ENCODE results near the gene RCAN1. TPM values are rescaled to one million over a fixed set of nuclear protein-coding genes. Genes with fewer than 3 reads are reported as not detected.

The RCAN1 gene
- total and polyA plus RNA-seq, 9 of the 15 experiments (the other 6 are each of a cell fraction or from before 2014, with no cell fraction given) = 4.4 to 16.5 (median 12.3) TPM

DNA sequence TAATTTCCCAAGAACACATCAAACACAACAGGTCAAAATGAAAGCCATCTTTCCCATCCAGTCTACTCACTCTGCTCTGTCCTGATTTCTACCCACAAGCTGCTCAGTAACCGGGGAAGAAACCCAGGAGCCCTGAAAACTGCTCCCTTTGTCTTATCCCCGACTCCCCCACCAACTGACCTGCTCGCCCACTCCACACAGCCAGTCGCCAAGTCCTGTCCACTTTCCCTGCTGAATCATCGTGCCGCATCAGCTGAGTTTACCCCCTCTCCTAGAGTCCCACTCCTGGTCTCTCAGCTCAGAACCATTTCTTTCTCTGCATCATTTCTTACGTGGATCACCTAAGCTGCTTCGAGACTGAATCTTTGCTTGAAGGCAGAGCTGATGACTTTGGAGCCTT, 11.2 kb upstream of the RCAN1 start:
- Histone ChIP-seq H3K9me1 (ENCODE audit: control insufficient read depth, insufficient read depth, low read length) (no peaks in the 10 kb centered on the region), H3K79me2 (ENCODE audit: control insufficient read depth, insufficient read depth, low read length) (no peaks in the 10 kb centered on the region), H3K36me3 (ENCODE audit: control insufficient read depth, insufficient read depth, low read length) (no peaks in the 10 kb centered on the region), H4K20me1 (replicated peaks; ENCODE audit: control insufficient read depth, insufficient read depth, low read length) (no peaks in the 10 kb centered on the region), H3K4me2 (ENCODE audit: insufficient read depth, low read length) (no peak overlapping the region), H3K27me3 (ENCODE audit: control insufficient read depth in 2 of 2, insufficient read depth in 2 of 2, low read length in 2 of 2) (peaks cover 10 to 29% of the 10 kb centered on the region in 2 experiments; a peak in 3 of 5 replicates), H3K9me3 (replicated peaks; ENCODE audit: control insufficient read depth, insufficient read depth, low read depth, low read length) (no peaks in the 10 kb centered on the region), H3K4me1 (replicated peaks in 1 of 2; ENCODE audit: control insufficient read depth in 2 of 2, insufficient read depth in 2 of 2, low read length in 2 of 2) (no peaks in the 10 kb centered on the region), H2AFZ (ENCODE audit: low read depth, low read length) (no peak overlapping the region), H3K9ac (ENCODE audit: insufficient read depth in 1 of 2, low read depth in 2 of 2, low read length in 2 of 2) (no peak overlapping the region), H3K4me3 (no peak overlapping the region), H3K27ac (ENCODE audit: extremely low read depth, low read depth, low read length) (no peak overlapping the region)
- ATAC-seq (no peak), FAIRE-seq (no peak), DNase-seq (ENCODE audit: extremely low read depth in 1 of 4, low spot score in 3 of 4) (no peak)
- BruUV-seq (replicated peaks) = no TSS peak
- in situ Hi-C loops (cut with MboI) = loop anchor here (25.0 kb wide), 1 partner anchor 239 kb away; the partner anchor contains the start of gene SMIM11
- POLR2A ChIA-PET = interaction anchor here (1.1 kb wide), 1 partner anchor 19 kb away, joined by 4 read pairs; no protein-coding TSS in a partner anchor
- CTCF ChIA-PET (ENCODE audit: low intra/inter-chr PET ratio) = no interaction called here
- under 1% methylated on average over 8 of the region's 8 CpGs for WGBS (ENCODE audit: insufficient coverage, low coverage, missing lambda C conversion rate)
- TF ChIP-seq CC2D1A (IDR thresholded peaks at IDR 0.05) = no peak
- 0 out of 2 replicates have a peak, but pooled peaks have one; percentile 17 for TF ChIP-seq NFE2 (IDR thresholded peaks at IDR 0.05; ENCODE audit: low read depth)
- intact Hi-C loops (cut with micrococcal nuclease) = no loop called here

DNA sequence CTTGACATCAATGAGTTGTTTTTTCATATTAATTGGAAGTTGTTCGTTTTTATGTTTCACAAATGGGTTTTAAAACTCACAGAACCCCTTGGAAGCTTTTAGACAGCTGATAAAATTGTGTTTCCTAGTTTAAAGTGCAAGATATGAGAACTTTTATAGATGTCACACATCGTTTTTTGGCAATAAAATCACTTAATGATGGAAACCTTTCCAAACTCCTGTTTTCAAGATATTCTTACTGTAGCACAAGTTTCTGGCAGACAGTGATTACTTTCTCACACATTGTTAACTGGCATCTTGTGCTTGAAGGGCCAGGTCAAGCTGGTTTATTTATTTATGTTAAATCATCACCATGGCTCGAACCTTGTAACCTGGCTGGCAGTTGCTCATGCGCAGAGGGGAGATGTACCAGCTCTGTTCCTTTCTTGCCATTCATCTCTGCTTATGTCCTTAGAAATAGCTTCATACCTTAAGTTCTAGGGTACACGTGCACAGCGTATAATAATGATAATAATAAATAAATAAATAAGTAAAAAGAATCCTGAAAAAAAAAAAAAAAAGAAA, 10.2 kb upstream of the RCAN1 start:
- Histone ChIP-seq H3K27me3 (ENCODE audit: control insufficient read depth in 2 of 2, insufficient read depth in 2 of 2, low read length in 2 of 2) (peaks cover 12 to 28% of the 10 kb centered on the region in 2 experiments; a peak in 3 of 5 replicates), H3K36me3 (ENCODE audit: control insufficient read depth, insufficient read depth, low read length) (no peaks in the 10 kb centered on the region), H3K4me3 (no peak overlapping the region), H3K27ac (ENCODE audit: extremely low read depth, low read depth, low read length) (no peak overlapping the region), H3K79me2 (ENCODE audit: control insufficient read depth, insufficient read depth, low read length) (no peaks in the 10 kb centered on the region), H3K9ac (ENCODE audit: insufficient read depth in 1 of 2, low read depth in 2 of 2, low read length in 2 of 2) (no peak overlapping the region), H4K20me1 (replicated peaks; ENCODE audit: control insufficient read depth, insufficient read depth, low read length) (no peaks in the 10 kb centered on the region), H2AFZ (ENCODE audit: low read depth, low read length) (no peak overlapping the region), H3K4me1 (replicated peaks in 1 of 2; ENCODE audit: control insufficient read depth in 2 of 2, insufficient read depth in 2 of 2, low read length in 2 of 2) (no peaks in the 10 kb centered on the region), H3K9me1 (ENCODE audit: control insufficient read depth, insufficient read depth, low read length) (no peaks in the 10 kb centered on the region), H3K9me3 (replicated peaks; ENCODE audit: control insufficient read depth, insufficient read depth, low read depth, low read length) (no peaks in the 10 kb centered on the region), H3K4me2 (ENCODE audit: insufficient read depth, low read length) (no peak overlapping the region)
- FAIRE-seq (no peak), DNase-seq (ENCODE audit: extremely low read depth in 1 of 4, low spot score in 3 of 4) (no peak), ATAC-seq (no peak)
- WGBS (ENCODE audit: insufficient coverage, low coverage, missing lambda C conversion rate) = under 1% methylated on average over 6 of the region's 6 CpGs
- in situ Hi-C loops (cut with MboI) = loop anchor here (25.0 kb wide), 1 partner anchor 238 kb away; the partner anchor contains the start of gene SMIM11
- CTCF ChIA-PET (ENCODE audit: low intra/inter-chr PET ratio) = no interaction called here
- POLR2A ChIA-PET = no interaction called here
- no TSS peak for BruUV-seq (replicated peaks)
- TF ChIP-seq TEAD4 (IDR thresholded peaks at IDR 0.05; ENCODE audit: low read length) (no peak), TEAD4 (CRISPR knock-in tag; IDR thresholded peaks at IDR 0.05; ENCODE audit: borderline replicate concordance) (no peak), NRF1 (conservative IDR thresholded peaks at IDR 0.05 in 1 of 2, IDR thresholded peaks at IDR 0.05 in 1 of 2) (peak; percentile 62 to 67)
- intact Hi-C loops (cut with micrococcal nuclease) = no loop called here
